ENCODE data around the gene TPSB2. TPM values are rescaled to one million over a fixed set of nuclear protein-coding genes. Genes with fewer than 3 reads are reported as not detected.
A peak's percentile ranks its signal among the peaks of the same experiment; 100 is the strongest.

Gene TPSB2
- total RNA-seq, 1 experiment from 2014 or later, result 16.7 TPM

- Histone ChIP-seq H3K4me1 (ENCODE audit: insufficient read depth, low read length, poor library complexity, severe bottlenecking) (peaks cover 10% of the 10 kb centered on the region), H3K36me3 (ENCODE audit: insufficient read depth, low read length, poor library complexity, severe bottlenecking) (peaks cover 6% of the 10 kb centered on the region), H3K27ac (ENCODE audit: low read depth, low read length, poor library complexity, severe bottlenecking) (no peak overlapping the region), H3K9me3 (ENCODE audit: low read depth, low read length, poor library complexity, severe bottlenecking) (no peaks in the 10 kb centered on the region), H3K27me3 (replicated peaks; ENCODE audit: insufficient read depth, low read depth, low read length, poor library complexity) (no peaks in the 10 kb centered on the region), H3K4me3 (ENCODE audit: low read depth, low read length, poor library complexity, severe bottlenecking) (no peak overlapping the region)
- ChIA-PET CTCF (no interaction called here), POLR2A (ENCODE audit: low non-redundant PET) (no interaction called here)
- intact Hi-C loops (cut with micrococcal nuclease; ENCODE audit: unreplicated experiment), result no loop called here
- no peak for DNase-seq (ENCODE audit: low spot score)
- BruUV-seq (replicated peaks), result no TSS peak
- TF ChIP-seq EZH2 (IDR thresholded peaks at IDR 0.05; ENCODE audit: borderline replicate concordance, low read depth, low read length, poor library complexity, severe bottlenecking), result no peak
These were observed 33.5 kb downstream of the TPSB2 start for GRCh38 chr16:1196494-1196893.

- H3K9me3 ChIP-seq (ENCODE audit: low read depth, low read length, poor library complexity, severe bottlenecking), result no peaks in the 10 kb centered on the region
- TF ChIP-seq CTCF (conservative IDR thresholded peaks at IDR 0.05; ENCODE audit: low read depth, low read length) (no peak), EZH2 (IDR thresholded peaks at IDR 0.05; ENCODE audit: borderline replicate concordance, low read depth, low read length, poor library complexity, severe bottlenecking) (no peak)
- peaks cover 10% of the 10 kb centered on the region for H3K4me1 ChIP-seq (ENCODE audit: insufficient read depth, low read length, poor library complexity, severe bottlenecking)
- BruUV-seq (replicated peaks), result no TSS peak
- peaks cover 1% of the 10 kb centered on the region for H3K36me3 ChIP-seq (ENCODE audit: insufficient read depth, low read length, poor library complexity, severe bottlenecking)
- H3K4me3 ChIP-seq (ENCODE audit: low read depth, low read length, poor library complexity, severe bottlenecking), result no peak overlapping the region
- no peak overlapping the region for H3K27ac ChIP-seq (ENCODE audit: low read depth, low read length, poor library complexity, severe bottlenecking)
- POLR2A ChIA-PET (ENCODE audit: low non-redundant PET), result no interaction called here
- H3K27me3 ChIP-seq (replicated peaks; ENCODE audit: insufficient read depth, low read depth, low read length, poor library complexity), result no peaks in the 10 kb centered on the region
- intact Hi-C loops (cut with micrococcal nuclease; ENCODE audit: unreplicated experiment), result no loop called here
- no peak for DNase-seq (ENCODE audit: low spot score)
- CTCF ChIA-PET, result no interaction called here
These were observed 34.7 kb downstream of the TPSB2 start for GRCh38 chr16:1195393-1195666.

- Histone ChIP-seq H3K36me3 (ENCODE audit: insufficient read depth, low read length, poor library complexity, severe bottlenecking) (no peaks in the 10 kb centered on the region), H3K27ac (ENCODE audit: low read depth, low read length, poor library complexity, severe bottlenecking) (no peak overlapping the region), H3K4me1 (ENCODE audit: insufficient read depth, low read length, poor library complexity, severe bottlenecking) (peaks cover 10% of the 10 kb centered on the region), H3K4me3 (ENCODE audit: low read depth, low read length, poor library complexity, severe bottlenecking) (no peak overlapping the region), H3K9me3 (ENCODE audit: low read depth, low read length, poor library complexity, severe bottlenecking) (no peaks in the 10 kb centered on the region), H3K27me3 (replicated peaks; ENCODE audit: insufficient read depth, low read depth, low read length, poor library complexity) (no peaks in the 10 kb centered on the region)
- TF ChIP-seq CTCF (conservative IDR thresholded peaks at IDR 0.05; ENCODE audit: low read depth, low read length), result peak; percentile 88
- no peak for TF ChIP-seq EZH2 (IDR thresholded peaks at IDR 0.05; ENCODE audit: borderline replicate concordance, low read depth, low read length, poor library complexity, severe bottlenecking)
- ChIA-PET CTCF (interaction anchor here (1.0 kb wide), 1 partner anchor 89 kb away, joined by 3 read pairs; no protein-coding TSS in a partner anchor), POLR2A (ENCODE audit: low non-redundant PET) (no interaction called here)
- no TSS peak for BruUV-seq (replicated peaks)
- DNase-seq (ENCODE audit: low spot score), result no peak
- intact Hi-C loops (cut with micrococcal nuclease; ENCODE audit: unreplicated experiment), result loop anchor here (1.0 kb wide), 1 partner anchor 89 kb away; no protein-coding TSS in a partner anchor
These were observed 35.2 kb downstream of the TPSB2 start for GRCh38 chr16:1194665-1195392.

Measured in A673 (cell line).